ENCODE data around the gene A3GALT2.

The A3GALT2 gene

DNA sequence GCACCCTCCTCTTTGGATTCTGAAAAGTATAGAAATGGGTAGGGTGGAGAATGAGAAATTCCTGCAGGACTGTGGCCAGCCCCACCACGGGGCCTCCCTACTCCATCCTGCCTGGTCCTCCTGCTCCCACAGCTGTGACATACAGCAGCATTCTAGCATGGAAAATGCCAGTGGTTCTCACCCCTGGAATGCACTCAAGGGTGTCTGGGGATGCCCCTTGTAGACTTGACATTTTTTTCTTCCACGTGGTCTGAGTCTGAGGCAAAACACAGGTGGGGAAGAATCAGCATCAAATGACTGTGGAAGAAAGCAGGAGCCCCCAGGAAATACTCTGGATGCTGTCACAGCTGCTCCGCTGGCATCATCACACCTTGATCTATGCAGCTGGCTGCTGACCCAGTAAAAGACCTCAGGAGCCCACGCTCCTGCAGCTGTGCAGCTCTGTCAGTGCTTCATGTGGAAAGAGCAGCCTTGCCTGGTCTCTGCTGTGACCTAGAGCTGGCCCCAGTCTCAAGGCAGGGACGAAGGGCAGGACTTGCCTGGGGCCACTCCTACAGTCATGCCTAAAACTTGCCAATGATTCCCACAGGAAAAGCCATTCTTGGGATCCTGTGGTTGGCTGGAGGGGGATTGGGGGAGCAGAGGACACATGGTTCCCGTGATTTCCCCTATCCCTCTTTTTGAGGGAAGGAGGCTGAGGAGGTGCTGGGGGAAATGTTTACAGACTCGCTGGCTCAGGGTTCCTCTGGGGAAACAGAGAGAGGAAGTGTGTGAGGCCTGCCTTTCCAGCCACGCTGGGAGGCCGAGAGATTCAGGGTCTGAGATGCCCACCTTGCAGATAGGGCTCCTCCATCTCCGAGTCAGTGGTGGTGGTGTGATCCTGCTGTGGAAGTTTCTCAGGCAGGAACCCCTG, 10.8 kb upstream of the A3GALT2 start:
- DNase-seq = no peak

DNA sequence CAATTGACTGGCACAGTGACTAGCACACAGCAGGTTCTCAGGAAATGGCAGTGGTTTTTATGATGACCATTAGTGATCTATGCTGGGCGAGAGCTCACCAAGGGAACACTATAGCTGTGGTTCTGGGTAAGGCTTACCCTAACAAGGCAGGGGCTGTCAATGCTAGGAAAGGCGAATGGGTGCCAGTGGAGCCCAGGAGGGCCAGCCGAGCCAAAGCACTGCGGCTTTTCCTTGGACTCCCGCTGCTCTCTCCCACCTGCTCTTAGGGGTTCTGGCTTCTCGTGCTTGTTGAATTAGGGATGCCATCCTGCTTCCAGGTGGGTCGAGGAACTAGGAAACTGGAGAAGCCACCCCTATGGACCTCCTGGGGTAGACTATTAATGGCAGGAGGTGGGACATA, 10.0 kb upstream of the A3GALT2 start:
- no peak for DNase-seq

DNA sequence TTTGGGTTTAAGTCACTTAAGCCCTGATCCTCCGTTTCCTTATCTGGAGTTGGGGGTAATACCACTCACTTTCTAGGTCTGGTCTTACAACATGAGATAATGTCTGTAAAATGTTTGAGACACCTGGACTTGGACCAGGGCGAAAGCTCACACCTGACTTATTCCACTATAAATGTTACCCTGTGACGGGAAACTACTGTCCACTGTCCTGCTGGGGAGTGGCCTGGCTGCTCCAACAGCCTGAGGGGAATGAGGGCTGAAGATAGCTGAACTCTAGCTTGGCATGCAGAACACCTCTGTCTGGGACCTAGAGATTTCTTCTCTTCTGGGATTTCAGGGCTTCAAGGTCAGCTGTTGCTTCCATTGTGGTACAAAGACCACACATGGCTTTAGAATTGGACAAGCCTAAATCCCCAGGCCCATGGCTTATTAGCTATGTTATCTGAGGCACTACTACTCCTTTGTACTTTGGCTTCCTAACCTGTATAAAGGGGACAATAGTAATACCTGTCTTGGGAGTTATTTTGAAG, 9.5 kb upstream of the A3GALT2 start:
- no peak for DNase-seq

DNA sequence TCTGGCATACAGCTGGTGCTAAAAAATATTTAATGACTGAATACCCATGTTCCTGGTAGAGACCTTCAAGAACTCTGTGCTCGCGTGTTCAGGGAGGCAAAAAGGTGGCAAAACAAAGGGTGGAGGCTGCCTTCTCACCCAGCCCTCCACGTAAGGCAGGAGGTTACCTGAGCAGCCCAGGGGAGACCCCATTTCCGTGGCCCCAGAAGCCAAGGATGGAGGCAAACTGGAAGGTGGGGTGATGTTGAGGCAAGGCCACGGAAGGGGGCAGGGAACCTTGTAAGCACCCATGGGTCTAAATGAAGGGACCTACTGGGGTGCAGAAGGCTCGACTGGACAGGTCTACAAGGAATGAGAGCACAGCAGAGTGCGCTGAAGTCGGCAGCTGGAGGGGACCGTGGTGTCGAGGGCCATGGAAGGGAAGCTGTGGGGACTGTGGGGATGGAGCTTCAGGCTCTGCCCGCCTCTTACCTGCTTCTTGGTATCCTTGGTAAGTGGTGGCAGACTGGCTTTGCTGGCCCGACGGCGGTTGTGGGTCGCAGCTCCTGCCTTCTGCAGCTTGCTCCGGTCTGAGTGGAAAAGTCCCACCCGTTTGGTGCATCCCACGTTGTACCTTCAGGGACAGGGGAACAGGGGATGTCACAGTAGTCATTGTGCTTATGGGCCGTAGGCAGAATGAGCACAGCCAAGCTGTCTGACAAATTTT, 8.9 kb upstream of the A3GALT2 start:
- no peak for DNase-seq

- no peak for DNase-seq
These were observed 7.9 kb upstream of the A3GALT2 start for GRCh38 chr1:33328817-33329216.

DNA sequence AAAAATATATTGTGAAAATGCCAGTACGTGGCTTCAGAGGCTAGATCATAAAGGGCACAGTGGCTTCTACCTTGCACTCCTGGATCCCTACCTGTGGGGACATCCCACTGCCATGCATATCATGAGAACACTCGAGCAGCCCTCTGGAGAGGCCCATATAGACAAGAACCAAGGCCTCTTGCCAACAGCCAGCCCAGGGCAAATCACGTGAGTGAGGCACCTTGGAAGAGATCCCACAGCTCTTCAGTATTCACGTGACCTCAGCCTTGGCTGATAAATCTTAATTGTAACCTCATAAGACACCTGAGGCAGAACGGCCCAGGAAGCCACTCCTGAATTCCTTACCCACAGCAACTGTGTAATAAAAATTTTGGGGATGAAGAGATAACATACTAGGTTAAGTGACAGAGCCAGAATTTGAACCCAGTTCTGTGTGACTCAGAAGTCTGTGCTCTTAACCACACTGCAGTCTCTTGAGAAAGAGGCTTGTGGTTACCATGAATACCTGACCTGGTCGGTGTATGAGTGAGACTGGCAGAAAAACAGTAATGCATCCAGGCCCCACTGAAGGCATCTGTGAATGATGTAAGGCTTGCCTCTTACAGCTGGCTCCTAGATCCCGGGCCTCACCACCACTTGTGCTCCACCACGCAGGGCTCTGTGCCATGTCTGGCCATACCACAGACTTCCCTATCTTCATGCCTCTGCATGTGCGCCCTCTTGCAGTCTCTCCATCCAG, 6.9 kb upstream of the A3GALT2 start:
- DNase-seq = no peak

DNA sequence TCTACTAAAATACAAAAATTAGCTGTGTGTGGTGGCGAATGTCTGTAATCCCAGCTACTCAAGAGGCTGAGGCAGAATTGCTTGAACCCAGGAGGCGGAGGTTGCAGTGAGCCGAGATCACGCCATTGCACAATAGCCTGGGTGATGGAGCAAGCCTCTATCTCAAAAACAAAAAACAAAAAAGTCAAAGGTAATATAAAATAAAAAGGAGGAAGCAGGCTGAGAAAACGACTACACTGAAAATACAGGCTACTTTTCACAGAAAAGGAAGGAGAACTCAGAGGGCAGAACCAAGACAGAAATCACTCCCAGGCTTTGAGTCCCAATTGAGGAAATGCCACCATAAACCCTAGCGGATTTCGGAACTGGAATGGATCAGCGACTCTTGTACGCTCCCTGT, 5.9 kb upstream of the A3GALT2 start:
- DNase-seq = no peak

DNA sequence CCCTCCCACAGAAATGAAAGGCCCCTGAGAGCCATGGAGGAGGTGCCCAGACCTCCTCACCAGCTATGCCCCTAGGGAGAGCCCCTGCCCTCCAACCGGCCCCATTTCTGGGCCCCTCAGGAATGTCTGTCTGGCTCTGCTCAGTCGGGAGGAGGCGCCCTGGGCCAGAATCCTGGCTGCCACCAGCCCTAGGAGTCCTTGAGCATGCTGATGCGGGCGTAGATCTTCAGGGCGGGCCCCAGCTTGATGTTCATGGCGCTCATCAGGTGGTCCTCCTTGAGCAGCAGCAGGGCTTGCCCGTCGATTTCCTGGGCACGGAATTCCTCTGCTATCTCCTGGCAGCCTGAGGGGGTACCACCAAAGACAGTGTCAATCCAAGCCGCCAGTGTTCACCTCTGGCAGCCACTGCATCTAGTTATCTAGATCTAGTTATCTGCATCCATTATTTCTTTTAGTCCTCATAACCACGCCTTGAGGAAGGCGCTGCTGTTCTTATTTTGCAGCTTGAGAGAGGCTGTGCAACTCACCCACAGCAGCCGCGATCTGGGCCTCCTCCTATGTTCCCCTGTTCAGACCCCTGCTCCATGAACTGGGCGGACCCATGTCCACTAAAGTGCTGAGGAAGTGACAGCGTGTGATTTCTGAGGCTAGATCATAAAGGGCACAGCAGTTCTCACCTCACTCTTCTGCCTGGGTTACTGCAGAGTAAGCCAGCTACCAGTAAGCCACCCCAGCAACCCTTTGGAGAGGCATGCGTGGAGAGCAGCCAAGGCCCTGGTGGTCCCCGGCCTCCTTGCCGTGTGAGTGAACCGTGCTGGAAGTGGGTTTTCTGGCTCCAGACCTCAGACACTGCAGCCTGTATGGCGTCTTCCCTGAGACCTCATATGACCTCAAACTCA, 4.0 kb upstream of the A3GALT2 start:
- no peak for DNase-seq

GRCh38 chr1:33323663-33324477, 3.0 kb upstream of the A3GALT2 start:
- DNase-seq = no peak

DNA sequence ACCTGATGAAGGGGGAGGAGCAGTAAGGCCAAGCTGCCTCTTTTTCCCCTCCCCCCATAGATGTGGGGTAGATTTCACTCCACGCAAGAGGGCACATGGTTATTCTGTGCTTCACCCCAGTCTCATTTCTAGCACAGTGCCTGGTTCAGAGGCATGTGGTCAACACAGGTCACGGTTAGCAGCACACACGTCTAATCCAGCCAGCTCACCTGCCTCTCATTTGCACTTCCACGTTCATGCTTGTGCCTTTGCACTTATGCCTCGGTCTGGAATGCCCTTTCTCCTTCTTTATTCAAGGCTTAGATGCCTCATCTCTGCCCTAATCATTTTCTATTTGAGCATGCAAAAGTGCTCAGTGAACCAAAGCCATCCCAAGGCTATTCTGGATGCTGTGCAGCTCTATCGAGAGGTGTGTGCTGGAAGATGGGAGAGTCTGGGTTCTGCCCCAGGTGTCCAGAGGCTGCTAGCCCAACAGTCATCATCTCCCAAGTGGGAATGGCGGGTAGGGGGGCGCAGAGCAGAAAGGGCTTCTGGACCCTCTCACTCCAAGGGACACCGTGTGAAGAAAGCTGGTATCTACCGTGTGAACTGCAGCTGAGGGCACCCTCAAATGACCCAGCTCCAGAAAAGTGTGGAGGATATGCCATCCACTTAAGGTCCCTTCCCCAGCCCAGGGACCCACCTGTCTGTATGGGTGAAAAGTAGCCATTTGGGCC, 2.1 kb upstream of the A3GALT2 start:
- DNase-seq = no peak

GRCh38 chr1:33322109-33322508, 1.2 kb upstream of the A3GALT2 start:
- no peak for DNase-seq

GRCh38 chr1:33321178-33321577, 280 bp upstream of the A3GALT2 start:
- no peak for DNase-seq

GRCh38 chr1:33319949-33320618, 814 bp downstream of the A3GALT2 start:
- DNase-seq = no peak

DNA sequence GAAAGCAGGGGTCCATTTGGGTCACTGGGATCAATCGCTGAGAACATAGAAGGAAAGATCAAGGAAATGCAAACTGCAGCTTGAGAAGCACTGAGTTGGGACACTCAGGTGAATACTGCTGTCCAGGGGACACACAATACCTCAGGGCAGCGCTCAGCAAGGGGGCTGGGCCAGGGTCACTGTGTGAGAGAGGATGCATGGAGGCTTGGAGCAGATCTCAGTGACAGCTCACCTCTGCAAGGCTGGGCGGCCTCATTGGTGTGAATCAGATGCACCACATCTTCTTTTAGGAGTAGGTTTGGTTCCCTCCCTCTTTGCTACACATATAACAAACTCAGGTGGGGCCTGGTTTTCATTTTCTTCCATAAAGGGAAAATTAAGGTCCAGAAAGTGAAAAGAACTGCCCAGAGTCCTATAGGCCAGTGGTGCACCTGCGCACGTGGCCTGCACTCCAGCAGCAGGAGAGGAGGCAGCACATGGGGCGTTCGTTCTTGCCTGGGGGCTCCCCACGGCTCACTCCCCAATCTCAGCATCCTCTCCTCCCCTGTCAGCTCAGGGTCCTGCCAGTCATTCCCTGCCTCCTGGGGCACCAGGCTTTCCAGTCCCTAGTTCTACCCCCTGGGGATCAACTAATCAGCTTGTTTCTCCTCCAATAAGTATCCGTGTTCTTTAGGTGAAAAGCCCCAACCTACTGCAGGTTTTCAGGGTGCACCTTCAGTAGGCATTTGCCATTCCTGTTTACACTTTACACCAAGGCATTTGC, 1.5 kb downstream of the A3GALT2 start:
- DNase-seq = no peak

- DNase-seq = no peak
These were observed 3.0 kb downstream of the A3GALT2 start for GRCh38 chr1:33317946-33318345.

DNA sequence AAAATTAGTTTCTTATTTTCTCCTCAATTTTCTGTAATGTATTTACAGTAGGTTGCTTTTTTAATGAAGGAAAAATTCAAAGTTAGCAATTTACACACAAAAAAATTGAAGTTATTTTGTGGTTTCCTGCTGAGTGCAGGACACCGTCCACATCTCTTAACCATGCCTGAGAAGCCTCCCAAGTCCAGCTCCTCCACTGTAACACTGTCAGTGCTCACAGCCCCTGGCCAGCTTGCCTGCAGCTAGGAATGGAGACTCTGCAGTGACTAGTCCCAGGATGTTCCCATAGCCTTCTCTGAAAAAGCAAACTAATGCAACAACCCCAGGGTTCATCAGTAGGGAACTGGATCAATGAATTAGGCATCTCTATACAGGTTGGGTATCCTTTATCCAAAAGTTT, 3.5 kb downstream of the A3GALT2 start:
- no peak for DNase-seq

DNA sequence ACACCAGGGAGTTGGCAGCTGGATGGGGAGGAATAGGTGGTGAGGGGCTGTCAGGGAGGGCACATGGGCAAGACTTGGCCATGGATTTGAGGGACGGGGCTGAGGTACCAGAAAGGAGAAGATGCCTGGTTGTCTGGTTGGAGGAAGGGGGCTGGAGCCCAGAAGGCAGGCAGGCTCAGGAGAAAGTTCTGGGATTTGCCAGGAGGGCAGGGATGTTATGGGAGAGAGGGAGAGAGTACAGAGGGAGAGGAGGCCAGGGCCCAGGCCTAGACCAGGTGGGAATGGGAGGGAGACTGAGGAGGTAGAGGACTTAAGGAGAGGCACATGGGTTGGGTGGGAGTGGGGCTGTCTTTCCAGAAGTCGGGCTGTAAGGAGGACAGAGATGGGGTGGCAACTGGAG, 4.3 kb downstream of the A3GALT2 start:
- no peak for DNase-seq

- DNase-seq = no peak
These were observed 6.5 kb downstream of the A3GALT2 start for GRCh38 chr1:33314416-33314815.

DNA sequence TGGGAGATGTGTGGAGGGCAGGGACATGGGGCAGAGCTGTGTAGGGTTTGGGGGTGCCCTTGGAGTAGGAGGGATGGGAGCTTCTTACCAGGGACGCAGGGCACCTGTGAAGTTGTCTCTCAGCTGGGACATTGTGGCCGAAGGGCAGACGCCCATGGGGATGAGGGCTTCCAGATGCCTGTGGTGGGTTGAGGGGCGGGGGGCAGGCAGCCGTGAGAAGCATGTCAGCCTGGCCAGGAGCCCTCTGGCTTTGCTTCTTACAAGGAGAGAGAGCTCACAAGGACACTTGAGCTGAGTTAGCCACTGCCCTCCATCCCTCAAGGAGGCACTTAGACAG, 8.5 kb downstream of the A3GALT2 start:
- DNase-seq = no peak
